HepG2 (cell line): ENCODE results near the gene P2RY12. TPM values are rescaled to one million over a fixed set of nuclear protein-coding genes. Genes with fewer than 3 reads are reported as not detected.

ENCODE experiments used
- ATAC-seq: fragments of 200-7000 bp; cut with Tn5 transposase; 3 replicates; pipeline ENCODE4 v1.9.1; 2020; ENCODE audit warnings: mild to moderate bottlenecking, moderate library complexity
- BruUV-seq: library from RNA; stranded (reverse); fragments of 400-500 nt; replicated peaks from 2 replicates; lab custom pipeline; 2021; lab: Mats Ljungman, UMichigan
- CTCF ChIA-PET: fragments of 300-600 bp; formaldehyde crosslinking; extraction: SDS; loops from one replicate; lab custom pipeline; 2021; ENCODE audit warnings: low total read pairs, inconsistent platforms, low intra/inter-chr PET ratio; lab: Yijun Ruan, JAX
- POLR2A ChIA-PET: fragments of 350-600 bp; sonication (Branson Sonifier 250); formaldehyde crosslinking; loops from one replicate; lab custom pipeline; 2020; ENCODE audit warnings: antibody characterized with exemption, inconsistent platforms; lab: Yijun Ruan, JAX
- DNase-seq: peaks from one replicate; pipeline ENCODE4 v3.0.0-alpha.2; 2015; ENCODE audit warnings: low spot score
- FAIRE-seq: peaks from 3 replicates; lab custom pipeline; 2011; peaks lifted over from hg19 to GRCh38; lab: Jason Lieb, UNC
- H2AFZ ChIP-seq: one replicate; pipeline ENCODE4 v1.6.1; 2011; ENCODE audit warnings: low read length, inconsistent platforms
- H3K27ac ChIP-seq: fragments of 300-600 bp; 3 replicates; pipeline ENCODE4 v1.8.0; 2011; ENCODE audit warnings: mixed run types, mild to moderate bottlenecking, mixed read lengths, low read length, inconsistent platforms; ENCODE audit not compliant: insufficient read depth; ENCODE audit errors: extremely low read length
- H3K27me3 ChIP-seq, 2 experiments: fragments of 200-600 bp in 1 of 2; 2 replicates in 1 of 2; 3 replicates in 1 of 2; pipeline versions ENCODE4 v1.6.0 to v1.8.0; 2011; ENCODE audit warnings: low read length in 2 of 2, mild to moderate bottlenecking in 2 of 2, moderate library complexity in 2 of 2, inconsistent platforms in 1 of 2; ENCODE audit not compliant: insufficient read depth in 2 of 2, control insufficient read depth in 1 of 2
- H3K36me3 ChIP-seq, 2 experiments: fragments of 200-600 bp in 1 of 2; replicated peaks in 1 of 2; 2 replicates in 1 of 2; 3 replicates in 1 of 2; pipeline versions ENCODE4 v1.5.1 to v1.8.0; 2011; ENCODE audit warnings: low read length in 2 of 2, inconsistent platforms in 1 of 2; ENCODE audit not compliant: insufficient read depth in 2 of 2, control insufficient read depth in 1 of 2
- H3K4me1 ChIP-seq: 2 replicates; pipeline ENCODE4 v1.5.1; 2012; ENCODE audit warnings: low read length, inconsistent platforms; ENCODE audit not compliant: insufficient read depth
- H3K4me2 ChIP-seq: 2 replicates; pipeline ENCODE4 v1.6.0; 2011; ENCODE audit warnings: low read depth, low read length, inconsistent platforms
- H3K4me3 ChIP-seq, 3 experiments: fragments of 200-600 bp in 1 of 3; sonication (generic), shearing (Covaris generic) in 1 of 3; replicated peaks in 1 of 3; 2 replicates each; pipeline ENCODE4 v1.5.1; 2011 to 2016; ENCODE audit warnings: low read length in 3 of 3, inconsistent platforms in 2 of 3, low read depth in 2 of 3, mild to moderate bottlenecking in 2 of 3, control low read depth in 1 of 3, mixed read lengths in 1 of 3; ENCODE audit not compliant: insufficient read depth in 1 of 3
- H3K79me2 ChIP-seq: one replicate; pipeline ENCODE4 v1.6.1; 2011; ENCODE audit warnings: low read length, inconsistent platforms; ENCODE audit not compliant: insufficient read depth
- H3K9ac ChIP-seq: 2 replicates; pipeline ENCODE4 v1.6.0; 2011; ENCODE audit warnings: mild to moderate bottlenecking, low read depth, low read length, inconsistent platforms; ENCODE audit not compliant: insufficient read depth
- H3K9me3 ChIP-seq: 2 replicates; pipeline ENCODE4 v1.5.1; 2012; ENCODE audit warnings: mild to moderate bottlenecking, low read length
- H4K20me1 ChIP-seq: 2 replicates; pipeline ENCODE4 v1.6.0; 2011; ENCODE audit warnings: inconsistent platforms, mild to moderate bottlenecking, low read length, moderate library complexity; ENCODE audit not compliant: insufficient read depth
- ELF3 ChIP-seq: IDR thresholded peaks from 2 replicates; pipeline ENCODE4 v1.6.1; 2016; ENCODE audit warnings: missing genetic modification reagents, missing compliant biosample characterization
- HDAC6 ChIP-seq: fragments of 200-600 bp; sonication (generic); IDR thresholded peaks from 2 replicates; pipeline ENCODE4 v1.7.0; 2017; ENCODE audit warnings: mild to moderate bottlenecking, antibody characterized with exemption, low read length, low read depth
- HMGXB4 ChIP-seq, 2 experiments: sonication (generic) in 1 of 2; formaldehyde crosslinking in 1 of 2; IDR thresholded peaks; 2 replicates each; pipeline versions ENCODE4 v1.4.0 to v1.6.1; 2018 to 2020; ENCODE audit warnings: missing genetic modification reagents in 2 of 2, borderline replicate concordance in 1 of 2, low read depth in 1 of 2, mild to moderate bottlenecking in 1 of 2, missing biosample characterization in 1 of 2
- PRPF4 ChIP-seq: fragments of 200-400 bp; formaldehyde crosslinking; IDR thresholded peaks from 2 replicates; pipeline ENCODE4 v1.6.1; 2016; ENCODE audit warnings: low read length, low read depth; ENCODE audit not compliant: poor library complexity, severe bottlenecking
- TCF7 ChIP-seq: sonication (generic); IDR thresholded peaks from 2 replicates; pipeline ENCODE4 v1.6.1; 2016; ENCODE audit warnings: antibody characterized with exemption, low read depth
- U2AF1 ChIP-seq: fragments of 200-400 bp; formaldehyde crosslinking; optimal IDR thresholded peaks from 2 replicates; pipeline ENCODE3; 2017; ENCODE audit warnings: mild to moderate bottlenecking, low read depth, low read length
- U2AF2 ChIP-seq: fragments of 200-400 bp; formaldehyde crosslinking; IDR thresholded peaks from 2 replicates; pipeline ENCODE4 v1.6.1; 2017; ENCODE audit warnings: low read depth, mild to moderate bottlenecking, low read length
- USF2 ChIP-seq, 2 experiments: sonication (generic) in 1 of 2; formaldehyde crosslinking in 1 of 2; IDR thresholded peaks; 2 replicates each; pipeline versions ENCODE4 v1.5.1 to v1.6.1; 2011 to 2020; ENCODE audit warnings: borderline replicate concordance in 1 of 2, low read depth in 1 of 2, low read length in 1 of 2, mild to moderate bottlenecking in 1 of 2, missing genetic modification reagents in 1 of 2, moderate library complexity in 1 of 2
- ZNF224 ChIP-seq: sonication (generic); formaldehyde crosslinking; IDR thresholded peaks from 2 replicates; pipeline ENCODE4 v1.5.0; 2020; ENCODE audit warnings: mild to moderate bottlenecking, missing genetic modification reagents
- ZNF318 ChIP-seq: sonication (generic); formaldehyde crosslinking; IDR thresholded peaks from 2 replicates; pipeline ENCODE4 v1.4.0; 2020; ENCODE audit warnings: mild to moderate bottlenecking, missing genetic modification reagents
- ZNF350 ChIP-seq: sonication (generic); formaldehyde crosslinking; IDR thresholded peaks from 2 replicates; pipeline ENCODE4 v1.4.0; 2020; ENCODE audit warnings: mild to moderate bottlenecking, low read depth, missing genetic modification reagents, borderline replicate concordance
- ZNF501 ChIP-seq: sonication (generic); formaldehyde crosslinking; IDR thresholded peaks from 2 replicates; pipeline ENCODE4 v1.5.1; 2020; ENCODE audit warnings: mild to moderate bottlenecking, moderate library complexity, missing genetic modification reagents
- ZNF792 ChIP-seq: IDR thresholded peaks from 2 replicates; pipeline ENCODE4 v1.6.1; 2016
- WGBS: methylation state at CpG from one replicate; pipeline ENCODE4 v1.1.6; 2017; ENCODE audit warnings: low lambda C conversion rate; 5-methylcytosine and 5-hydroxymethylcytosine counted together
- in situ Hi-C: cut with HindIII; loops from 2 replicates; pipeline ENCODE4 v1.10.0; 2017; ENCODE audit warnings: low pct_unique_long_range_greater_than_20kb; ENCODE audit not compliant: extremely low pct_ligation_motif_present
- intact Hi-C: fragments of 100-400 bp; cut with micrococcal nuclease; formaldehyde crosslinking; loops from one replicate; pipeline ENCODE4 v1.10.0; 2022; ENCODE audit not compliant: unreplicated experiment
- polyA plus RNA-seq, 8 experiments: library from polyadenylated mRNA; depleted of rRNA in 3 of 8; stranded (reverse) in 7 of 8; unstranded in 1 of 8; fragments of >200 nt; fragmentation: Illumina TruSeq in 4 of 8; extraction: Trizol in 4 of 8; gene quantifications; 2 replicates each; pipeline versions ENCODE4 v1.2.1 to v1.2.3, GENCODE V29; 2011 to 2016; ENCODE audit warnings: low read depth in 4 of 8, missing spikeins in 1 of 8, mixed read lengths in 1 of 8; ENCODE audit not compliant: insufficient read depth in 1 of 8
- total RNA-seq, 5 experiments: library from RNA; depleted of rRNA; stranded (reverse); fragments of >200 nt; fragmentation: Illumina TruSeq; extraction: Trizol; gene quantifications; 2 replicates each; pipeline ENCODE4 v1.2.3, GENCODE V29; 2016; ENCODE audit warnings: low read depth in 1 of 5

P2RY12 gene
- total and polyA plus RNA-seq, 2 of the 13 experiments (the other 11 are each of a cell fraction or from before 2014, with no cell fraction given), result not detected

- no peak overlapping the region for H3K4me3 ChIP-seq
- FAIRE-seq (no peak), ATAC-seq (no peak), DNase-seq (no peak)
- no peaks in the 10 kb centered on the region for H3K27me3 ChIP-seq
- in situ Hi-C loops, result no loop called here
- no peaks in the 10 kb centered on the region for H3K36me3 ChIP-seq
- H3K4me2 ChIP-seq, result no peak overlapping the region
- H4K20me1 ChIP-seq, result no peaks in the 10 kb centered on the region
- H3K4me1 ChIP-seq, result no peaks in the 10 kb centered on the region
- H3K79me2 ChIP-seq, result no peaks in the 10 kb centered on the region
- POLR2A ChIA-PET, result no interaction called here
- no peak overlapping the region for H2AFZ ChIP-seq
- CTCF ChIA-PET, result no interaction called here
- 52% methylated on average over 2 of the region's 2 CpGs for WGBS
- no peaks in the 10 kb centered on the region for H3K9me3 ChIP-seq
- H3K27ac ChIP-seq, result no peak overlapping the region
- BruUV-seq, result no TSS peak
- intact Hi-C loops, result no loop called here
- H3K9ac ChIP-seq, result no peak overlapping the region
- TF ChIP-seq TCF7 (no peak), ZNF350 (CRISPR knock-in tag) (no peak), PRPF4 (no peak), U2AF1 (no peak), USF2 (IDR thresholded peaks at IDR 0.05; ENCODE audit: low read depth, low read length) (no peak), USF2 (CRISPR knock-in tag; IDR thresholded peaks at IDR 0.05; ENCODE audit: borderline replicate concordance) (no peak), HDAC6 (no peak), ZNF792 (no peak), HMGXB4 (CRISPR knock-in tag; IDR thresholded peaks at IDR 0.05; ENCODE audit: borderline replicate concordance in 1 of 2, low read depth in 1 of 2) (no peak), ELF3 (CRISPR knock-in tag) (no peak), ZNF501 (CRISPR knock-in tag) (no peak), ZNF318 (CRISPR knock-in tag) (no peak), ZNF224 (CRISPR knock-in tag) (no peak), U2AF2 (no peak)
Measured at GRCh38 chr3:151357463-151357850, 27.1 kb downstream of the P2RY12 start.
